H1 (cell line): ENCODE results near the gene SETD1B. TPM values are rescaled to one million over a fixed set of nuclear protein-coding genes. Genes with fewer than 3 reads are reported as not detected.

ENCODE experiments used
- CTCF ChIA-PET: fragments of 300-600 bp; sonication (Branson Sonifier 250); formaldehyde crosslinking; loops from one replicate; lab custom pipeline; 2021; ENCODE audit not compliant: partially characterized antibody; lab: Charles Lee
- POLR2A ChIA-PET: fragments of 300-600 bp; sonication (Branson Sonifier 250); formaldehyde crosslinking; loops from one replicate; lab custom pipeline; 2021; ENCODE audit warnings: inconsistent platforms; ENCODE audit not compliant: partially characterized antibody; lab: Charles Lee
- DNase-seq, 2 experiments: peaks; one replicate each; pipeline versions ENCODE4 v3.0.0 to v3.0.0-alpha.2; 2010 to 2022; ENCODE audit warnings: low spot score in 2 of 2, low read depth in 1 of 2, mixed read lengths in 1 of 2
- FAIRE-seq: peaks from 2 replicates; lab custom pipeline; 2011; peaks lifted over from hg19 to GRCh38; lab: Jason Lieb, UNC
- H2AFZ ChIP-seq: 2 replicates; pipeline ENCODE4 v1.8.1; 2012; ENCODE audit warnings: low read length, inconsistent platforms
- H2AK5ac ChIP-seq: 2 replicates; pipeline ENCODE4 v1.6.1; 2013; ENCODE audit warnings: low read depth, low read length
- H2BK120ac ChIP-seq: replicated peaks from 2 replicates; pipeline ENCODE3; 2013; ENCODE audit warnings: low read depth, low read length, inconsistent platforms
- H2BK12ac ChIP-seq: 2 replicates; pipeline ENCODE4 v1.6.1; 2013; ENCODE audit warnings: low read depth, low read length
- H2BK15ac ChIP-seq: 2 replicates; pipeline ENCODE4 v1.6.1; 2013; ENCODE audit warnings: low read length
- H2BK20ac ChIP-seq: 2 replicates; pipeline ENCODE4 v1.6.1; 2013; ENCODE audit warnings: low read length
- H2BK5ac ChIP-seq: 2 replicates; pipeline ENCODE4 v1.6.1; 2013; ENCODE audit warnings: low read depth, low read length
- H3K14ac ChIP-seq: 2 replicates; pipeline ENCODE4 v1.6.1; 2013; ENCODE audit warnings: inconsistent platforms; ENCODE audit not compliant: insufficient read length
- H3K18ac ChIP-seq: 2 replicates; pipeline ENCODE4 v1.6.1; 2013; ENCODE audit warnings: low read length; ENCODE audit errors: extremely low read depth
- H3K23ac ChIP-seq: 2 replicates; pipeline ENCODE4 v1.6.1; 2013; ENCODE audit warnings: inconsistent platforms; ENCODE audit not compliant: insufficient read length
- H3K23me2 ChIP-seq: 2 replicates; pipeline ENCODE4 v1.6.1; 2013; ENCODE audit warnings: low read depth, low read length
- H3K27ac ChIP-seq: 2 replicates; pipeline ENCODE4 v1.6.1; 2011; ENCODE audit warnings: low read depth, low read length, inconsistent platforms
- H3K27me3 ChIP-seq, 4 experiments: replicated peaks in 1 of 4; 1 replicate in 1 of 4; 2 replicates in 3 of 4; pipeline versions ENCODE4 v1.6.1 to v1.8.1; 2011 to 2013; ENCODE audit warnings: low read length in 3 of 4, mild to moderate bottlenecking in 3 of 4, inconsistent platforms in 2 of 4, mixed read lengths in 2 of 4, moderate library complexity in 1 of 4; ENCODE audit not compliant: control insufficient read depth in 3 of 4, insufficient read depth in 3 of 4; ENCODE audit errors: extremely low read depth in 1 of 4
- H3K36me3 ChIP-seq, 4 experiments: 2 replicates each; pipeline versions ENCODE4 v1.6.1 to v1.8.1; 2011 to 2013; ENCODE audit warnings: mild to moderate bottlenecking in 4 of 4, low read length in 3 of 4, moderate library complexity in 2 of 4, control low read depth in 1 of 4, inconsistent platforms in 1 of 4; ENCODE audit not compliant: insufficient read depth in 4 of 4, control insufficient read depth in 2 of 4
- H3K4ac ChIP-seq: replicated peaks from 2 replicates; pipeline ENCODE3; 2013; ENCODE audit warnings: low read length, low read depth, mixed read lengths, inconsistent platforms; ENCODE audit not compliant: insufficient read length
- H3K4me1 ChIP-seq, 4 experiments: replicated peaks in 1 of 4; 1 replicate in 1 of 4; 2 replicates in 3 of 4; pipeline versions ENCODE4 v1.6.1 to v1.8.1; 2011 to 2013; ENCODE audit warnings: low read length in 3 of 4, inconsistent platforms in 2 of 4, mixed read lengths in 1 of 4; ENCODE audit not compliant: insufficient read depth in 4 of 4, control insufficient read depth in 3 of 4
- H3K4me2 ChIP-seq, 2 experiments: 2 replicates each; pipeline versions ENCODE4 v1.6.1 to v1.8.1; 2011 to 2013; ENCODE audit warnings: low read depth in 2 of 2, low read length in 2 of 2, control low read depth in 1 of 2, inconsistent platforms in 1 of 2, mild to moderate bottlenecking in 1 of 2; ENCODE audit not compliant: insufficient read depth in 1 of 2
- H3K4me3 ChIP-seq, 4 experiments: fragments of 200-600, 300-600 bp in 1 of 4; sonication (generic), shearing (Covaris generic), sonication (Bioruptor Twin) in 1 of 4; 2 replicates each; pipeline versions ENCODE4 v1.5.1 to v1.8.1; 2011 to 2016; ENCODE audit warnings: low read length in 4 of 4, low read depth in 3 of 4, control low read depth in 2 of 4, inconsistent platforms in 2 of 4, mild to moderate bottlenecking in 2 of 4, mixed read lengths in 1 of 4, moderate library complexity in 1 of 4; ENCODE audit not compliant: insufficient read depth in 2 of 4; ENCODE audit errors: extremely low read depth in 1 of 4
- H3K56ac ChIP-seq: replicated peaks from 2 replicates; pipeline ENCODE3; 2013; ENCODE audit warnings: low read depth, mild to moderate bottlenecking, mixed read lengths, low read length, inconsistent platforms; ENCODE audit not compliant: insufficient read length
- H3K79me1 ChIP-seq: 2 replicates; pipeline ENCODE4 v1.6.1; 2013; ENCODE audit warnings: low read depth, low read length, control low read depth
- H3K79me2 ChIP-seq, 2 experiments: 2 replicates each; pipeline versions ENCODE4 v1.6.1 to v1.8.1; 2012 to 2013; ENCODE audit warnings: low read length in 2 of 2, mild to moderate bottlenecking in 2 of 2, inconsistent platforms in 1 of 2; ENCODE audit not compliant: insufficient read depth in 2 of 2, control insufficient read depth in 1 of 2
- H3K9ac ChIP-seq, 4 experiments: replicated peaks in 1 of 4; 1 replicate in 1 of 4; 2 replicates in 3 of 4; pipeline versions ENCODE4 v1.6.1 to v1.8.1; 2011 to 2013; ENCODE audit warnings: low read depth in 3 of 4, low read length in 3 of 4, control low read depth in 2 of 4, mild to moderate bottlenecking in 2 of 4, moderate library complexity in 2 of 4, inconsistent platforms in 1 of 4; ENCODE audit errors: extremely low read depth in 1 of 4
- H3K9me3 ChIP-seq, 2 experiments: 2 replicates each; pipeline versions ENCODE4 v1.6.1 to v1.8.1; 2012 to 2013; ENCODE audit warnings: mild to moderate bottlenecking in 2 of 2, moderate library complexity in 2 of 2, control low read depth in 1 of 2, inconsistent platforms in 1 of 2, low read depth in 1 of 2, low read length in 1 of 2, mixed read lengths in 1 of 2; ENCODE audit not compliant: insufficient read depth in 2 of 2
- H4K20me1 ChIP-seq, 2 experiments: replicated peaks in 1 of 2; 2 replicates each; pipeline versions ENCODE3 to v1.8.1; 2011 to 2013; ENCODE audit warnings: inconsistent platforms in 2 of 2, low read length in 2 of 2, mild to moderate bottlenecking in 1 of 2; ENCODE audit not compliant: insufficient read depth in 2 of 2, control insufficient read depth in 1 of 2
- H4K5ac ChIP-seq: 2 replicates; pipeline ENCODE4 v1.6.1; 2013; ENCODE audit warnings: low read length, low read depth, mixed read lengths, inconsistent platforms; ENCODE audit not compliant: insufficient read length
- H4K8ac ChIP-seq: 2 replicates; pipeline ENCODE4 v1.8.0; 2013; ENCODE audit warnings: mild to moderate bottlenecking, moderate library complexity, low read length, inconsistent platforms; ENCODE audit not compliant: insufficient read depth; ENCODE audit errors: extremely low read depth
- H4K91ac ChIP-seq: replicated peaks from 2 replicates; pipeline ENCODE3; 2013; ENCODE audit warnings: low read length, mixed read lengths, inconsistent platforms; ENCODE audit not compliant: insufficient read length
- BACH1 ChIP-seq: IDR thresholded peaks from 2 replicates; pipeline ENCODE4 v1.6.1; 2012; ENCODE audit warnings: low read length, improper control_type of control experiment
- BCL11A ChIP-seq, 2 experiments: IDR thresholded peaks; one replicate each; pipeline ENCODE4 v1.6.1; 2011; ENCODE audit warnings: low read depth in 2 of 2, low read length in 2 of 2, mild to moderate bottlenecking in 2 of 2
- BRCA1 ChIP-seq: IDR thresholded peaks from 2 replicates; pipeline ENCODE4 v1.6.1; 2012; ENCODE audit warnings: low read depth, low read length, improper control_type of control experiment
- CHD2 ChIP-seq: IDR thresholded peaks from 2 replicates; pipeline ENCODE4 v1.6.1; 2012; ENCODE audit warnings: low read length, improper control_type of control experiment
- JUN ChIP-seq: IDR thresholded peaks from 2 replicates; pipeline ENCODE4 v1.6.1; 2011; ENCODE audit warnings: low read depth, mild to moderate bottlenecking, improper control_type of control experiment, low read length
- SIN3A ChIP-seq, 2 experiments: IDR thresholded peaks in 1 of 2; conservative IDR thresholded peaks in 1 of 2; 2 replicates each; pipeline ENCODE4 v1.6.1; 2011 to 2012; ENCODE audit warnings: low read length in 2 of 2, improper control_type of control experiment in 1 of 2, low read depth in 1 of 2, mild to moderate bottlenecking in 1 of 2
- SIX5 ChIP-seq: IDR thresholded peaks from 2 replicates; pipeline ENCODE4 v1.6.1; 2011; ENCODE audit warnings: mild to moderate bottlenecking, low read depth, low read length
- TAF7 ChIP-seq: optimal IDR thresholded peaks from 2 replicates; pipeline ENCODE3; 2011; ENCODE audit warnings: low read depth, mild to moderate bottlenecking, inconsistent platforms, low read length, moderate library complexity, borderline replicate concordance
- WGBS, 2 experiments: shearing (Covaris generic) in 1 of 2; methylation state at CpG; one replicate each; pipeline versions ENCODE4 v1.1.6 to v1.1.7; 2013 to 2015; ENCODE audit warnings: low lambda C conversion rate in 2 of 2, mixed read lengths in 2 of 2, inconsistent platforms in 1 of 2, low coverage in 1 of 2, missing lambda C conversion rate in 1 of 2; ENCODE audit not compliant: insufficient replicate concordance in 2 of 2, insufficient coverage in 1 of 2, insufficient read length in 1 of 2; ENCODE audit errors: extremely low coverage in 1 of 2, missing lambda C conversion rate in 1 of 2; 5-methylcytosine and 5-hydroxymethylcytosine counted together
- polyA plus RNA-seq, 7 experiments: library from polyadenylated mRNA; depleted of rRNA in 3 of 7; stranded (reverse) in 5 of 7; unstranded in 2 of 7; fragments of >200 nt in 5 of 7; fragments of 200-250 nt in 2 of 7; gene quantifications; 1 replicate in 5 of 7; 2 replicates in 1 of 7; 4 replicates in 1 of 7; pipeline versions ENCODE4 v1.2.1 to v1.2.3, GENCODE V29; 2011 to 2013; ENCODE audit warnings: missing spikeins in 2 of 7, mixed read lengths in 2 of 7
- total RNA-seq: library from RNA; stranded (reverse); fragmentation: NEBNext Ultra II Directional; extraction: Animal tissue kit (Norgen Biotek cat#: 25700); gene quantifications from 2 replicates; pipeline ENCODE4 v1.2.1, GENCODE V29; 2021

Gene SETD1B
- total and polyA plus RNA-seq, 2 of the 8 experiments (the other 6 are each of a cell fraction or from before 2014, with no cell fraction given): 1.3 to 17.7 TPM

DNA sequence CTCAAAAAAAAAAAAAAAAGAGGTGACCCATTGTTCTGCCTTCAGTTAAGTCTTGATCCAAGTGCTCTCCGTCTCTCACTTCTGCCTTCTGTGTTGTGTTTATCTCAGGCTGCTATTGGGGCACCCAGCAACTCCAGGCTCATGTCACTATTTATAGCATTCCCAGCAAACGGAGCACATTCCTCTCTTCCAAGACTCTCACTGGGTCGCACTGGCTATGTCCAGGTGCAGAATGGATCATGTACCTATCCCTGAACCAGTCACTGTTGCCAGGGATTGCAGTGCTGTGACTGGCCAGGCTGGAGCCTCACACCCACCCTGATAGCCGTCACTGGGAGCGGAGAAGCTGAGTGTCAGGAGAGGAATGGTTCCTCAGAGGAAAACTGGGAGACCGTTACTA, 41.5 kb upstream of the SETD1B start:
- no peak for DNase-seq
- WGBS, 2 experiments: 95% methylated on average over 6 of the region's 6 CpGs; no CpG with 5 or more reads in 1 of the 2 experiments
- peaks cover 0 to 11% (median 3%) of the 10 kb centered on the region in 4 experiments; a peak in 5 of 8 replicates for H3K36me3 ChIP-seq
- no peaks in the 10 kb centered on the region for H3K9me3 ChIP-seq
- no peaks in the 10 kb centered on the region for H3K79me1 ChIP-seq
- no peak overlapping the region for H2BK15ac ChIP-seq
- H3K27me3 ChIP-seq: no peaks in the 10 kb centered on the region
- H2BK12ac ChIP-seq: no peak overlapping the region
- CTCF ChIA-PET: interaction anchor here (5.6 kb wide), 1 partner anchor 12 kb away, joined by 24 read pairs; no protein-coding TSS in a partner anchor
- H3K23ac ChIP-seq: no peak overlapping the region
- H2BK20ac ChIP-seq: no peak overlapping the region
- no peak overlapping the region for H3K4me2 ChIP-seq
- no peak overlapping the region for H4K91ac ChIP-seq
- no peak overlapping the region for H2AFZ ChIP-seq
- no peak overlapping the region for H3K14ac ChIP-seq
- TF ChIP-seq SIX5 (no peak), BCL11A (IDR thresholded peaks at IDR 0.05; ENCODE audit: low read depth in 2 of 2, low read length in 2 of 2) (no peak), BRCA1 (no peak), SIN3A (conservative IDR thresholded peaks at IDR 0.05 in 1 of 2, IDR thresholded peaks at IDR 0.05 in 1 of 2; ENCODE audit: low read depth in 1 of 2, low read length in 2 of 2) (no peak), JUN (no peak), BACH1 (no peak), TAF7 (no peak), CHD2 (no peak)
- TF ChIP-seq, all 59 proteins: peak for 0
- no peak for FAIRE-seq
- Histone ChIP-seq H3K4ac (no peak overlapping the region), H4K20me1 (peaks cover 0 to 3% of the 10 kb centered on the region in 2 experiments), H3K4me3 (no peak overlapping the region), H4K8ac (no peak overlapping the region), H4K5ac (no peak overlapping the region), H2AK5ac (no peak overlapping the region), H3K18ac (no peak overlapping the region), H3K9ac (no peak overlapping the region), H2BK5ac (no peak overlapping the region; the same call in 1 of the 2 replicates), H3K4me1 (no peaks in the 10 kb centered on the region; a peak in 2 of 7 replicates), H3K79me2 (no peaks in the 10 kb centered on the region), H3K27ac (no peak overlapping the region), H2BK120ac (no peak overlapping the region), H3K23me2 (no peaks in the 10 kb centered on the region), H3K56ac (no peak overlapping the region)
- POLR2A ChIA-PET: interaction anchor here (0.6 to 1.5 kb wide), 3 partner anchors 11 to 227 kb away, joined by 3 to 5 read pairs (median 4); partner anchors contain the start of gene TMEM120B
